GM12878 (cell line): Measurements from ENCODE around the gene LRFN2. TPM values are rescaled to one million over a fixed set of nuclear protein-coding genes. Genes with fewer than 3 reads are reported as not detected.

Experiments used
- ATAC-seq: fragments of 200-7000 bp; cut with Tn5 transposase; 3 replicates; pipeline ENCODE4 v1.9.1; 2020; ENCODE audit warnings: mild to moderate bottlenecking, moderate library complexity
- BruUV-seq: library from RNA; stranded (reverse); fragments of 400-500 nt; replicated peaks from 2 replicates; lab custom pipeline; 2021; lab: Mats Ljungman, UMichigan
- CTCF ChIA-PET: fragments of 300-600 bp; sonication (Branson Sonifier 250); formaldehyde crosslinking; extraction: SDS; loops from one replicate; lab custom pipeline; 2021; ENCODE audit warnings: inconsistent platforms; lab: Yijun Ruan, JAX
- POLR2A ChIA-PET: fragments of 350-600 bp; formaldehyde crosslinking; extraction: SDS; loops from one replicate; lab custom pipeline; 2021; ENCODE audit warnings: inconsistent platforms; lab: Charles Lee
- RAD21 ChIA-PET: fragments of 300-600 bp; sonication (Branson Sonifier 250); formaldehyde crosslinking; loops from one replicate; lab custom pipeline; 2023; ENCODE audit warnings: antibody characterized with exemption; ENCODE audit not compliant: unreplicated experiment; lab: Charles Lee
- SMC1A ChIA-PET: fragments of 300-600 bp; sonication (Branson Sonifier 250); formaldehyde crosslinking; loops from one replicate; lab custom pipeline; 2023; ENCODE audit not compliant: unreplicated experiment, uncharacterized antibody; lab: Charles Lee
- DNase-seq: peaks from one replicate; pipeline ENCODE4 v3.0.0-alpha.2; 2011; ENCODE audit warnings: low read depth, low spot score
- FAIRE-seq: peaks from 3 replicates; lab custom pipeline; 2011; peaks lifted over from hg19 to GRCh38; lab: Jason Lieb, UNC
- H2AFZ ChIP-seq: 2 replicates; pipeline ENCODE4 v1.6.0; 2011; ENCODE audit warnings: low read depth, low read length, control low read depth; ENCODE audit not compliant: control insufficient read depth
- H3K27ac ChIP-seq: 2 replicates; pipeline ENCODE4 v1.5.1; 2011; ENCODE audit warnings: control low read depth; ENCODE audit not compliant: control insufficient read depth, insufficient read depth
- H3K27me3 ChIP-seq, 2 experiments: replicated peaks in 1 of 2; 2 replicates each; pipeline versions ENCODE4 v1.6.0 to v1.6.1; 2011; ENCODE audit warnings: low read length in 1 of 2; ENCODE audit not compliant: control insufficient read depth in 2 of 2, insufficient read depth in 2 of 2
- H3K36me3 ChIP-seq, 2 experiments: 2 replicates each; pipeline ENCODE4 v1.5.1; 2011; ENCODE audit warnings: low read length in 1 of 2; ENCODE audit not compliant: control insufficient read depth in 2 of 2, insufficient read depth in 2 of 2
- H3K4me1 ChIP-seq: 2 replicates; pipeline ENCODE4 v1.6.1; 2011; ENCODE audit warnings: mild to moderate bottlenecking, low read length, moderate library complexity, mixed read lengths; ENCODE audit not compliant: control insufficient read depth, insufficient read depth
- H3K4me2 ChIP-seq: 2 replicates; pipeline ENCODE4 v1.6.0; 2011; ENCODE audit warnings: control low read depth; ENCODE audit not compliant: control insufficient read depth, insufficient read depth
- H3K4me3 ChIP-seq: fragments of 200-600 bp; sonication (generic); 2 replicates; pipeline ENCODE4 v1.5.1; 2016
- H3K79me2 ChIP-seq: 2 replicates; pipeline ENCODE4 v1.6.0; 2011; ENCODE audit warnings: low read length; ENCODE audit not compliant: control insufficient read depth, insufficient read depth
- H3K9ac ChIP-seq: 2 replicates; pipeline ENCODE4 v1.8.0; 2011; ENCODE audit warnings: low read length, control low read depth, mixed read lengths; ENCODE audit not compliant: control insufficient read depth, insufficient read depth
- H3K9me3 ChIP-seq: replicated peaks from 3 replicates; pipeline ENCODE4 v1.5.1; 2011; ENCODE audit warnings: mild to moderate bottlenecking, low read length; ENCODE audit not compliant: control insufficient read depth, insufficient read depth
- H4K20me1 ChIP-seq: 2 replicates; pipeline ENCODE4 v1.6.0; 2011; ENCODE audit not compliant: control insufficient read depth, insufficient read depth
- BMI1 ChIP-seq: fragments of 450-650 bp; IDR thresholded peaks from 2 replicates; pipeline ENCODE4 v1.6.1; 2016; ENCODE audit warnings: mild to moderate bottlenecking, moderate library complexity, borderline replicate concordance
- BRCA1 ChIP-seq: IDR thresholded peaks from 2 replicates; pipeline ENCODE4 v1.6.1; 2011; ENCODE audit warnings: low read depth, low read length, improper control_type of control experiment
- CEBPZ ChIP-seq: fragments of 150-350 bp; IDR thresholded peaks from 2 replicates; pipeline ENCODE4 v1.6.1; 2016; ENCODE audit warnings: low read depth, low read length
- MTA2 ChIP-seq: fragments of 450-650 bp; IDR thresholded peaks from 2 replicates; pipeline ENCODE4 v1.6.1; 2016; ENCODE audit warnings: low read depth, mild to moderate bottlenecking, moderate library complexity
- MYB ChIP-seq: fragments of 150-350 bp; IDR thresholded peaks from 2 replicates; pipeline ENCODE4 v1.6.1; 2014; ENCODE audit warnings: mild to moderate bottlenecking, low read depth, low read length, borderline replicate concordance
- NFYB ChIP-seq: IDR thresholded peaks from 2 replicates; pipeline ENCODE4 v1.6.1; 2011; ENCODE audit warnings: low read depth, mild to moderate bottlenecking, low read length, improper control_type of control experiment, moderate library complexity; ENCODE audit not compliant: insufficient read depth
- NR2F1 ChIP-seq: fragments of 450-650 bp; conservative IDR thresholded peaks from 2 replicates; pipeline ENCODE4 v1.6.1; 2017; ENCODE audit warnings: mild to moderate bottlenecking
- PAX8 ChIP-seq: fragments of 450-650 bp; IDR thresholded peaks from 2 replicates; pipeline ENCODE4 v1.6.1; 2017; ENCODE audit warnings: mild to moderate bottlenecking, moderate library complexity
- SMARCA5 ChIP-seq: fragments of 450-650 bp; IDR thresholded peaks from 2 replicates; pipeline ENCODE4 v1.6.1; 2017; ENCODE audit warnings: mild to moderate bottlenecking
- SPI1 ChIP-seq: IDR thresholded peaks from 2 replicates; pipeline ENCODE4 v1.6.1; 2011; ENCODE audit warnings: low read depth, mild to moderate bottlenecking, low read length, moderate library complexity, borderline replicate concordance; ENCODE audit not compliant: insufficient read depth
- SREBF1 ChIP-seq: IDR thresholded peaks from 2 replicates; pipeline ENCODE4 v1.6.1; 2012; ENCODE audit warnings: mild to moderate bottlenecking, low read length
- USF1 ChIP-seq: IDR thresholded peaks from 2 replicates; pipeline ENCODE4 v1.6.1; 2011; ENCODE audit warnings: borderline replicate concordance, low read depth, mild to moderate bottlenecking, moderate library complexity, mixed read lengths, low read length; ENCODE audit not compliant: insufficient read depth; ENCODE audit errors: extremely low read length
- WGBS: methylation state at CpG from one replicate; pipeline ENCODE4 v1.1.6; 2016; ENCODE audit warnings: low lambda C conversion rate; ENCODE audit not compliant: insufficient replicate concordance, insufficient coverage; ENCODE audit errors: missing lambda C conversion rate; 5-methylcytosine and 5-hydroxymethylcytosine counted together
- in situ Hi-C: fragments of 300-500 bp; cut with MboI; formaldehyde crosslinking; loops from 9 replicates; pipeline ENCODE4 v1.14.3; 2018; ENCODE audit warnings: mixed read lengths
- intact Hi-C: fragments of 100-400 bp; cut with micrococcal nuclease; formaldehyde crosslinking; loops from one replicate; pipeline ENCODE4 v1.14.2; 2022; ENCODE audit not compliant: unreplicated experiment
- polyA plus RNA-seq, 11 experiments: library from polyadenylated mRNA; depleted of rRNA in 4 of 11; unstranded in 6 of 11; stranded (reverse) in 5 of 11; fragments of >200 nt; fragmentation: Nextera tagmentation in 4 of 11; fragmentation: Illumina TruSeq in 1 of 11; extraction: Ambion mirVana in 4 of 11; extraction: Trizol in 1 of 11; gene quantifications; 1 replicate in 1 of 11; 2 replicates in 10 of 11; pipeline versions ENCODE4 v1.2.1 to v1.2.3, GENCODE V29; 2011 to 2016; ENCODE audit warnings: inconsistent platforms in 2 of 11, missing spikeins in 2 of 11, low read depth in 1 of 11
- total RNA-seq, 4 experiments: library from RNA; depleted of rRNA in 3 of 4; stranded (reverse); fragments of >200 nt in 3 of 4; fragmentation: Illumina TruSeq in 1 of 4; extraction: Trizol in 1 of 4; gene quantifications; 2 replicates each; pipeline versions ENCODE4 v1.2.1 to v1.2.3, GENCODE V29; 2013 to 2021

Gene LRFN2
- total and polyA plus RNA-seq, 10 of the 15 experiments (the other 5 are each of a cell fraction or from before 2014, with no cell fraction given) = not detected

GRCh38 chr6:40426346-40427066 is 160.7 kb downstream of the LRFN2 start (continued):
- TF ChIP-seq CEBPZ (no peak), MYB (no peak), MTA2 (no peak), SMARCA5 (no peak)
- TF ChIP-seq, all 136 proteins: peak for 0

- ATAC-seq = no peak
- FAIRE-seq = no peak
- intact Hi-C loops = no loop called here
- no peaks in the 10 kb centered on the region for H3K9me3 ChIP-seq
- TF ChIP-seq SREBF1 (no peak), NFYB (no peak), USF1 (no peak), SPI1 (no peak), PAX8 (no peak), NR2F1 (no peak), BRCA1 (no peak), BMI1 (no peak)
- H3K36me3 ChIP-seq = no peaks in the 10 kb centered on the region
- in situ Hi-C loops = no loop called here
- H3K27ac ChIP-seq = no peak overlapping the region
- 18% methylated on average over 4 of the region's 4 CpGs for WGBS
- H4K20me1 ChIP-seq = no peaks in the 10 kb centered on the region
- no TSS peak for BruUV-seq
- H2AFZ ChIP-seq = no peak overlapping the region
- no peak overlapping the region for H3K4me2 ChIP-seq
- SMC1A ChIA-PET = no interaction called here
- no peaks in the 10 kb centered on the region; a peak in 1 of 4 replicates for H3K27me3 ChIP-seq
- RAD21 ChIA-PET = no interaction called here
- POLR2A ChIA-PET = no interaction called here
- CTCF ChIA-PET = no interaction called here
- DNase-seq = no peak
- H3K9ac ChIP-seq = no peak overlapping the region
- H3K4me1 ChIP-seq = no peaks in the 10 kb centered on the region
- H3K79me2 ChIP-seq = no peaks in the 10 kb centered on the region
- H3K4me3 ChIP-seq = no peak overlapping the region
Observed at GRCh38 chr6:40425192-40425919, 161.8 kb downstream of the LRFN2 start.
